Hepatocyte (in vitro differentiated cells): Measurements from ENCODE around the gene ETV7.

Source experiments
- CTCF ChIP-seq: fragments of 200-600 bp; sonication (generic); IDR thresholded peaks from 2 replicates; pipeline ENCODE4 v1.5.1; 2016; ENCODE audit warnings: antibody characterized with exemption, mild to moderate bottlenecking; ENCODE audit not compliant: poor library complexity
- EZH2phosphoT487 ChIP-seq: fragments of 200-600 bp; sonication (generic); IDR thresholded peaks from one replicate; pipeline ENCODE4 v1.6.1; 2018; ENCODE audit warnings: antibody characterized with exemption, mild to moderate bottlenecking, low read depth, moderate library complexity; ENCODE audit not compliant: unreplicated experiment, severe bottlenecking

GRCh38 chr6:36375644-36376155, 11.8 kb downstream of the ETV7 start:
- no peak for TF ChIP-seq CTCF
- no peak for TF ChIP-seq EZH2phosphoT487
